HL-60 (cell line): ENCODE measurements around the gene LSAMP.

ENCODE experiments used
- GABPA ChIP-seq: IDR thresholded peaks from 2 replicates; pipeline ENCODE4 v1.6.1; 2012; ENCODE audit warnings: low read depth
- POLR2AphosphoS5 ChIP-seq: IDR thresholded peaks from 2 replicates; pipeline ENCODE4 v1.6.1; 2012; ENCODE audit warnings: low read depth
- TF ChIP-seq, protein P1 (sequence below): IDR thresholded peaks from one replicate; pipeline ENCODE4 v1.5.1; 2011; ENCODE audit warnings: low read length, control low read depth, inconsistent platforms; ENCODE audit not compliant: insufficient read depth
- TF ChIP-seq, protein P2 (sequence below): IDR thresholded peaks from 2 replicates; pipeline ENCODE4 v1.6.1; 2012; ENCODE audit warnings: low read depth; ENCODE audit not compliant: insufficient replicate concordance

GRCh38 chr3:116154389-116154788 lies 290.9 kb downstream of the LSAMP start:
- TF ChIP-seq POLR2AphosphoS5: no peak
- TF ChIP-seq, protein P1, sequence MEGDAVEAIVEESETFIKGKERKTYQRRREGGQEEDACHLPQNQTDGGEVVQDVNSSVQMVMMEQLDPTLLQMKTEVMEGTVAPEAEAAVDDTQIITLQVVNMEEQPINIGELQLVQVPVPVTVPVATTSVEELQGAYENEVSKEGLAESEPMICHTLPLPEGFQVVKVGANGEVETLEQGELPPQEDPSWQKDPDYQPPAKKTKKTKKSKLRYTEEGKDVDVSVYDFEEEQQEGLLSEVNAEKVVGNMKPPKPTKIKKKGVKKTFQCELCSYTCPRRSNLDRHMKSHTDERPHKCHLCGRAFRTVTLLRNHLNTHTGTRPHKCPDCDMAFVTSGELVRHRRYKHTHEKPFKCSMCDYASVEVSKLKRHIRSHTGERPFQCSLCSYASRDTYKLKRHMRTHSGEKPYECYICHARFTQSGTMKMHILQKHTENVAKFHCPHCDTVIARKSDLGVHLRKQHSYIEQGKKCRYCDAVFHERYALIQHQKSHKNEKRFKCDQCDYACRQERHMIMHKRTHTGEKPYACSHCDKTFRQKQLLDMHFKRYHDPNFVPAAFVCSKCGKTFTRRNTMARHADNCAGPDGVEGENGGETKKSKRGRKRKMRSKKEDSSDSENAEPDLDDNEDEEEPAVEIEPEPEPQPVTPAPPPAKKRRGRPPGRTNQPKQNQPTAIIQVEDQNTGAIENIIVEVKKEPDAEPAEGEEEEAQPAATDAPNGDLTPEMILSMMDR: no peak
- TF ChIP-seq, protein P2, sequence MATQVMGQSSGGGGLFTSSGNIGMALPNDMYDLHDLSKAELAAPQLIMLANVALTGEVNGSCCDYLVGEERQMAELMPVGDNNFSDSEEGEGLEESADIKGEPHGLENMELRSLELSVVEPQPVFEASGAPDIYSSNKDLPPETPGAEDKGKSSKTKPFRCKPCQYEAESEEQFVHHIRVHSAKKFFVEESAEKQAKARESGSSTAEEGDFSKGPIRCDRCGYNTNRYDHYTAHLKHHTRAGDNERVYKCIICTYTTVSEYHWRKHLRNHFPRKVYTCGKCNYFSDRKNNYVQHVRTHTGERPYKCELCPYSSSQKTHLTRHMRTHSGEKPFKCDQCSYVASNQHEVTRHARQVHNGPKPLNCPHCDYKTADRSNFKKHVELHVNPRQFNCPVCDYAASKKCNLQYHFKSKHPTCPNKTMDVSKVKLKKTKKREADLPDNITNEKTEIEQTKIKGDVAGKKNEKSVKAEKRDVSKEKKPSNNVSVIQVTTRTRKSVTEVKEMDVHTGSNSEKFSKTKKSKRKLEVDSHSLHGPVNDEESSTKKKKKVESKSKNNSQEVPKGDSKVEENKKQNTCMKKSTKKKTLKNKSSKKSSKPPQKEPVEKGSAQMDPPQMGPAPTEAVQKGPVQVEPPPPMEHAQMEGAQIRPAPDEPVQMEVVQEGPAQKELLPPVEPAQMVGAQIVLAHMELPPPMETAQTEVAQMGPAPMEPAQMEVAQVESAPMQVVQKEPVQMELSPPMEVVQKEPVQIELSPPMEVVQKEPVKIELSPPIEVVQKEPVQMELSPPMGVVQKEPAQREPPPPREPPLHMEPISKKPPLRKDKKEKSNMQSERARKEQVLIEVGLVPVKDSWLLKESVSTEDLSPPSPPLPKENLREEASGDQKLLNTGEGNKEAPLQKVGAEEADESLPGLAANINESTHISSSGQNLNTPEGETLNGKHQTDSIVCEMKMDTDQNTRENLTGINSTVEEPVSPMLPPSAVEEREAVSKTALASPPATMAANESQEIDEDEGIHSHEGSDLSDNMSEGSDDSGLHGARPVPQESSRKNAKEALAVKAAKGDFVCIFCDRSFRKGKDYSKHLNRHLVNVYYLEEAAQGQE: no peak
- TF ChIP-seq GABPA: no peak
